Hepatocyte (in vitro differentiated cells): ENCODE measurements around the gene KRT85. TPM values are rescaled to one million over a fixed set of nuclear protein-coding genes. Genes with fewer than 3 reads are reported as not detected.
"Not testable (repeated sequence)": the region's sequence is repeated elsewhere in the genome, so short reads cannot be mapped to it uniquely, and the experiment has no call there.

Experiments used
- DNase-seq: peaks from one replicate; pipeline ENCODE4 v3.0.0-alpha.2; 2016; ENCODE audit warnings: low spot score
- H2AFZ ChIP-seq: fragments of 200-600 bp; sonication (generic); 2 replicates; pipeline ENCODE4 v1.6.0; 2016; ENCODE audit warnings: antibody characterized with exemption, mild to moderate bottlenecking
- H3K27ac ChIP-seq: fragments of 200-600 bp; sonication (generic); 2 replicates; pipeline ENCODE4 v1.5.1; 2016; ENCODE audit warnings: mild to moderate bottlenecking
- H3K27me3 ChIP-seq: fragments of 200-600 bp; sonication (generic); 2 replicates; pipeline ENCODE4 v1.6.1; 2016
- H3K36me3 ChIP-seq: fragments of 200-600 bp; sonication (generic); replicated peaks from 2 replicates; pipeline ENCODE4 v1.5.1; 2016; ENCODE audit warnings: low read depth; ENCODE audit not compliant: insufficient read depth
- H3K4me1 ChIP-seq: fragments of 200-600 bp; sonication (generic); 2 replicates; pipeline ENCODE4 v1.5.1; 2016; ENCODE audit warnings: mild to moderate bottlenecking, moderate library complexity; ENCODE audit not compliant: insufficient read depth
- H3K4me2 ChIP-seq: fragments of 200-600 bp; sonication (generic); 2 replicates; pipeline ENCODE4 v1.6.0; 2016
- H3K4me3 ChIP-seq: fragments of 200-600 bp; sonication (generic); 2 replicates; pipeline ENCODE4 v1.5.1; 2016; ENCODE audit warnings: mild to moderate bottlenecking
- H3K79me2 ChIP-seq: fragments of 200-600 bp; sonication (generic); 2 replicates; pipeline ENCODE4 v1.6.0; 2017; ENCODE audit warnings: mild to moderate bottlenecking
- H3K9me2 ChIP-seq: fragments of 200-600 bp; sonication (generic); replicated peaks from 2 replicates; pipeline ENCODE4 v1.6.0; 2017; ENCODE audit warnings: mild to moderate bottlenecking; ENCODE audit not compliant: insufficient read depth
- H3K9me3 ChIP-seq: fragments of 200-600 bp; sonication (generic); 2 replicates; pipeline ENCODE4 v1.5.1; 2016; ENCODE audit warnings: low read depth, mild to moderate bottlenecking
- H4K20me1 ChIP-seq: fragments of 200-600 bp; sonication (generic); 2 replicates; pipeline ENCODE4 v1.6.0; 2016; ENCODE audit warnings: mild to moderate bottlenecking; ENCODE audit not compliant: insufficient read depth, poor library complexity, severe bottlenecking
- EZH2 ChIP-seq: fragments of 200-600 bp; sonication (generic); IDR thresholded peaks from 2 replicates; pipeline ENCODE4 v1.6.1; 2016; ENCODE audit warnings: antibody characterized with exemption, mild to moderate bottlenecking, borderline replicate concordance
- EZH2phosphoT487 ChIP-seq: fragments of 200-600 bp; sonication (generic); IDR thresholded peaks from one replicate; pipeline ENCODE4 v1.6.1; 2018; ENCODE audit warnings: antibody characterized with exemption, mild to moderate bottlenecking, low read depth, moderate library complexity; ENCODE audit not compliant: unreplicated experiment, severe bottlenecking
- WGBS: methylation state at CpG from one replicate; pipeline ENCODE4 v1.1.6; 2016; ENCODE audit warnings: low lambda C conversion rate; ENCODE audit errors: missing lambda C conversion rate; 5-methylcytosine and 5-hydroxymethylcytosine counted together
- polyA plus RNA-seq: library from polyadenylated mRNA; unstranded; fragments of >200 nt; fragmentation: Nextera tagmentation; extraction: Ambion mirVana; gene quantifications from 2 replicates; pipeline ENCODE4 v1.2.1, GENCODE V29; 2016
- total RNA-seq: library from RNA; depleted of rRNA; stranded (reverse); fragments of >200 nt; gene quantifications from 2 replicates; pipeline ENCODE4 v1.2.3, GENCODE V29; 2014
- TF ChIP-seq, protein P1 (sequence below): fragments of 200-600 bp; sonication (generic); IDR thresholded peaks from 2 replicates; pipeline ENCODE4 v1.5.1; 2016; ENCODE audit warnings: antibody characterized with exemption, mild to moderate bottlenecking; ENCODE audit not compliant: poor library complexity

Gene KRT85
- total and polyA plus RNA-seq, 2 experiments from 2014 or later = not detected

- WGBS = 62% methylated on average over 4 of the region's 4 CpGs
- Histone ChIP-seq H3K79me2 (no peaks in the 10 kb centered on the region), H3K4me2 (no peak overlapping the region), H4K20me1 (no peaks in the 10 kb centered on the region), H3K9me3 (no peaks in the 10 kb centered on the region), H3K36me3 (no peaks in the 10 kb centered on the region), H3K4me3 (no peak overlapping the region), H3K27me3 (no peaks in the 10 kb centered on the region), H3K27ac (peak overlapping the region; percentile 78), H3K9me2 (no peaks in the 10 kb centered on the region), H3K4me1 (peaks cover 25% of the 10 kb centered on the region), H2AFZ (no peak overlapping the region)
- TF ChIP-seq, protein P1, sequence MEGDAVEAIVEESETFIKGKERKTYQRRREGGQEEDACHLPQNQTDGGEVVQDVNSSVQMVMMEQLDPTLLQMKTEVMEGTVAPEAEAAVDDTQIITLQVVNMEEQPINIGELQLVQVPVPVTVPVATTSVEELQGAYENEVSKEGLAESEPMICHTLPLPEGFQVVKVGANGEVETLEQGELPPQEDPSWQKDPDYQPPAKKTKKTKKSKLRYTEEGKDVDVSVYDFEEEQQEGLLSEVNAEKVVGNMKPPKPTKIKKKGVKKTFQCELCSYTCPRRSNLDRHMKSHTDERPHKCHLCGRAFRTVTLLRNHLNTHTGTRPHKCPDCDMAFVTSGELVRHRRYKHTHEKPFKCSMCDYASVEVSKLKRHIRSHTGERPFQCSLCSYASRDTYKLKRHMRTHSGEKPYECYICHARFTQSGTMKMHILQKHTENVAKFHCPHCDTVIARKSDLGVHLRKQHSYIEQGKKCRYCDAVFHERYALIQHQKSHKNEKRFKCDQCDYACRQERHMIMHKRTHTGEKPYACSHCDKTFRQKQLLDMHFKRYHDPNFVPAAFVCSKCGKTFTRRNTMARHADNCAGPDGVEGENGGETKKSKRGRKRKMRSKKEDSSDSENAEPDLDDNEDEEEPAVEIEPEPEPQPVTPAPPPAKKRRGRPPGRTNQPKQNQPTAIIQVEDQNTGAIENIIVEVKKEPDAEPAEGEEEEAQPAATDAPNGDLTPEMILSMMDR = no peak
- TF ChIP-seq EZH2phosphoT487 = no peak
- no peak for TF ChIP-seq EZH2
- peak; percentile 28 for DNase-seq
These were observed 20.7 kb downstream of the KRT85 start for GRCh38 chr12:52346593-52346992.

DNA sequence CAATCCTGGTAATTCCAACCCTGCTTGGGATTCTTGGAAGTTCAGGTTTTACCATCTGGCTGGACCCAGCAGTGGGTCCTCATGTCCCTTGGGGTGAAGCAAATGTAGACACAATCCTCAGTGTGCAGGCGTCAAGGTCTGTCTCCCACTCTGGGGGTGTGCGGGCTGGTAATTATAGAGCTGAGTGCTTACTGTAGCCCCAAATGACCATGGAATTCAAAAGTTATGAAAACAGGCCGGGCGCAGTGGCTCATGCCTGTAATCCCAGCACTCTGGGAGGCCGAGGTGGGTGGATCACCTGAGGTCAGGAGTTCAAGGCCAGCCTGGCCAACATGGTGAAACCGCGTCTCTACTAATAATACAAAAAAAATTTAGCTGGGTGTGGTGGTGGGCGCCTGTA is 22.2 kb downstream of the KRT85 start:
- H3K9me2 ChIP-seq, H3K9me3 ChIP-seq, H3K4me3 ChIP-seq, H3K36me3 ChIP-seq, H3K79me2 ChIP-seq, H4K20me1 ChIP-seq, DNase-seq, H3K4me2 ChIP-seq, H3K27me3 ChIP-seq, H2AFZ ChIP-seq: not testable (repeated sequence)
- H3K4me1 ChIP-seq = peaks cover 25% of the 10 kb centered on the region
- H3K27ac ChIP-seq = peak overlapping the region; percentile 78
- 80% methylated on average over 8 of the region's 8 CpGs for WGBS

GRCh38 chr12:52344111-52344510 is 23.2 kb downstream of the KRT85 start:
- no peak for TF ChIP-seq EZH2
- TF ChIP-seq EZH2phosphoT487 = no peak
- TF ChIP-seq, protein P1 = no peak
- WGBS = 94% methylated on average over 12 of the region's 12 CpGs
- DNase-seq = no peak

DNA sequence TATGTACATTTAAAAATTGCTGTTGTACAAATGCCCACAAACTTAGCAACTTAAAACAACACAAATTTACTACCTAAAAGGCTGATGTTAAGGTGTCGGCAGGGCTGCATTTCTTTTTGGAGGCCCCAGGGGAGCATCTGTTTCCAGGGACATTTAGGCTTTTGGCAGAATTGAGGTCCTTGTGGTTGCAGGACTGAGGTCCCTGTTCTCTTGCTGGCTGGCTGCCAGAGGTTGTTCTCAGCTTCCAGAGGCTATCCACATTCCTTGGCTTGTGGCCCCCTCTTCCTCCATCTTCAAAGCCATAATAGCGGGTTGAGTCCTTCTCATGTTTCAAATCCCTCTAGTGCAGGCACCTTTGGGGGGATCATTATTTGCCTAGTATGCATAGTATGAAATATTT is 23.7 kb downstream of the KRT85 start:
- Histone ChIP-seq H4K20me1 (no peaks in the 10 kb centered on the region), H2AFZ (no peak overlapping the region)

More at GRCh38 chr12:52344111-52344510, 23.2 kb downstream of the KRT85 start:
- H3K27me3 ChIP-seq = no peaks in the 10 kb centered on the region
- no peaks in the 10 kb centered on the region for H3K9me2 ChIP-seq
- H2AFZ ChIP-seq = no peak overlapping the region
- H3K79me2 ChIP-seq = no peaks in the 10 kb centered on the region
- H3K36me3 ChIP-seq = no peaks in the 10 kb centered on the region
- H3K9me3 ChIP-seq = no peaks in the 10 kb centered on the region
- H4K20me1 ChIP-seq = no peaks in the 10 kb centered on the region
- H3K27ac ChIP-seq = no peak overlapping the region
- H3K4me2 ChIP-seq = no peak overlapping the region
- no peak overlapping the region for H3K4me3 ChIP-seq
- peaks cover 25% of the 10 kb centered on the region for H3K4me1 ChIP-seq

More for the DNA sequence above, 23.7 kb downstream of the KRT85 start:
- Histone ChIP-seq H3K4me2 (no peak overlapping the region), H3K4me1 (peaks cover 25% of the 10 kb centered on the region), H3K36me3 (no peaks in the 10 kb centered on the region), H3K9me2 (no peaks in the 10 kb centered on the region), H3K27ac (no peak overlapping the region), H3K27me3 (no peaks in the 10 kb centered on the region), H3K4me3 (no peak overlapping the region), H3K79me2 (no peaks in the 10 kb centered on the region), H3K9me3 (no peaks in the 10 kb centered on the region)
- 50% methylated on average over 2 of the region's 2 CpGs for WGBS
- DNase-seq = no peak
- no peak for TF ChIP-seq EZH2
- TF ChIP-seq, protein P1 = no peak
